PC-3 (cell line): Measurements from ENCODE around the gene ARMC5.

Source experiments
- CTCF ChIP-seq: fragments of 300-600 bp; sonication (generic); conservative IDR thresholded peaks from 2 replicates; pipeline ENCODE4 v1.5.1; 2017; ENCODE audit warnings: antibody characterized with exemption, low read depth, mild to moderate bottlenecking, low read length
- EZH2phosphoT487 ChIP-seq: fragments of 300-600 bp; sonication (generic); IDR thresholded peaks from 2 replicates; pipeline ENCODE4 v1.6.1; 2018; ENCODE audit warnings: mild to moderate bottlenecking, antibody characterized with exemption, low read length, borderline replicate concordance

DNA sequence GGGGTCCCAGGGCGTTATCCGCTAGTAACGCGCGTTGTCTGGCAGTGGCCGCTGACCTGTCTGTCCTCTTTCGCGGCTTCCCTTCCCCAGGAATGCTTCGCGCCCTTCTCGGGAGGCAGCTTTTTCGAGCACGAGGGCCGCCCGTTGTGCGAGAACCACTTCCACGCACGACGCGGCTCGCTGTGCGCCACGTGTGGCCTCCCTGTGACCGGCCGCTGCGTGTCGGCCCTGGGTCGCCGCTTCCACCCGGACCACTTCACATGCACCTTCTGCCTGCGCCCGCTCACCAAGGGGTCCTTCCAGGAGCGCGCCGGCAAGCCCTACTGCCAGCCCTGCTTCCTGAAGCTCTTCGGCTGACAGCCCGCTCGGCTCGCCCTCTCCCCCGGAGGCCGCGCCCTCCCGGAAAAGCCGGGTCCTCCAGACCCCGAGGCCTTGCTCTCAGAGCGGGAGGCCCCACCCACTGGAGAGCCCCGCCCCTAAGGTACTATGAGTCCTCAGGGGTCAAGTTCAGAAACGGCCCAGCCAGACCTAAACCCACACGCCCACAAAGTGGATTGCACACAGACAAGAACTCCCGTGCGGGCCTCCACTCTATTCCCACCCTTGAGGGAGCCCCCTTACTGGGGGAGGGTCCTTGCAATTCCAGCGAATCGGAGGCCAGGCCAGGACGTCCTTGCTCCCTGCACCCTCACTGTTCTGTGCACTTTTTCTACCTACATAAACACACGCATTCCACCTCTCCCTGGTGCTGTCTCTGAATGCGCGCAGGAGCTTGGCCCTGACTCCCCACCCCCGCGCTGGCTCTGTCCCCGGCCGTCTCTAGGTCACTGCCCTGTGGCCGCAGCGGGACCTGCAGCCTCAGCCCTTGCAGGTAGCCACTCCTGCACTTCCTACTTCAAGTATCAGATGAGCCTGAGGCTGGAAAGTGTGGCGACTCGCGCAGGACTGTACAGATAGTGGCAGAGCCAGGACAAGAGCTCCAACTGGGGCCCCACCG is 18.2 kb downstream of the ARMC5 start:
- TF ChIP-seq CTCF (no peak), EZH2phosphoT487 (no peak)
